ENCODE measurements around the gene SACM1L.

Gene SACM1L

DNA sequence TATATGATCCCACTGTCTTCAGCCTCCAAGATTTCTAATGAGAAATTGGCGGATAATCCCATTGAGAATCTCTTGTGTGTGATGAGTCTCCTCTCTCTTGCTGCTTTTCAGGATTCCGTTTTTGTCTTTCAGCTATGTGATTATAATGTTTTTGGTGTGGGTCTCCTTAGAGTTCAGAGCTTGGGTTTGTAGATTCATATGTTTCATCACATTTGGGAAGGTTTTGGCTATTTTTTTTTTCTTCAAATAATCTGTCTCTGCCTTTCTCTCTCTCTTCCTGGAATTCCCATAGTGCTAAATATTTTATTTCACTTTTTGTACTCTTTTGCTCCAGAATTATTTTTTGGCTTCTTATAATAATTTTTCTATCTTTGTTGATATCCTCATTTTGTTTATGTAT, 40.4 kb downstream of the SACM1L start:
- Histone ChIP-seq H3K27ac (ENCODE audit: low read depth, low read length) (no peak overlapping the region), H3K9me3 (ENCODE audit: control insufficient read depth, insufficient read depth, low read length) (no peaks in the 10 kb centered on the region), H3K4me2 (ENCODE audit: low read length) (no peak overlapping the region), H3K79me2 (ENCODE audit: control insufficient read depth, low read length) (no peaks in the 10 kb centered on the region), H3K36me3 (ENCODE audit: control insufficient read depth, low read length) (peaks cover 63% of the 10 kb centered on the region), H3F3A (ENCODE audit: control insufficient read depth, insufficient read depth) (no peaks in the 10 kb centered on the region), H3K4me1 (ENCODE audit: control insufficient read depth, low read length) (peaks cover 9% of the 10 kb centered on the region), H4K20me1 (ENCODE audit: control insufficient read depth, insufficient read depth, low read depth, low read length) (no peaks in the 10 kb centered on the region), H3K27me3 (ENCODE audit: control insufficient read depth, low read length) (no peaks in the 10 kb centered on the region), H3K4me3 (ENCODE audit: low read length) (no peak overlapping the region), H3K9me2 (replicated peaks; ENCODE audit: control insufficient read depth, low read length) (no peaks in the 10 kb centered on the region)
- no peak for TF ChIP-seq EZH2phosphoT487 (IDR thresholded peaks at IDR 0.05; ENCODE audit: borderline replicate concordance, low read length)
- no peak for TF ChIP-seq CTCF (IDR thresholded peaks at IDR 0.05; ENCODE audit: low read depth, low read length, poor library complexity, severe bottlenecking)

GRCh38 chr3:45730409-45731154, 41.4 kb downstream of the SACM1L start:
- Histone ChIP-seq H3K27me3 (ENCODE audit: control insufficient read depth, low read length) (no peaks in the 10 kb centered on the region), H3F3A (ENCODE audit: control insufficient read depth, insufficient read depth) (no peaks in the 10 kb centered on the region), H3K4me2 (ENCODE audit: low read length) (no peak overlapping the region), H4K20me1 (ENCODE audit: control insufficient read depth, insufficient read depth, low read depth, low read length) (no peaks in the 10 kb centered on the region), H3K36me3 (ENCODE audit: control insufficient read depth, low read length) (peaks cover 63% of the 10 kb centered on the region), H3K9me3 (ENCODE audit: control insufficient read depth, insufficient read depth, low read length) (no peaks in the 10 kb centered on the region), H3K4me1 (ENCODE audit: control insufficient read depth, low read length) (peaks cover 9% of the 10 kb centered on the region), H3K9me2 (replicated peaks; ENCODE audit: control insufficient read depth, low read length) (no peaks in the 10 kb centered on the region), H3K79me2 (ENCODE audit: control insufficient read depth, low read length) (no peaks in the 10 kb centered on the region), H3K27ac (ENCODE audit: low read depth, low read length) (no peak overlapping the region), H3K4me3 (ENCODE audit: low read length) (no peak overlapping the region)
- TF ChIP-seq CTCF (IDR thresholded peaks at IDR 0.05; ENCODE audit: low read depth, low read length, poor library complexity, severe bottlenecking) (no peak), EZH2phosphoT487 (IDR thresholded peaks at IDR 0.05; ENCODE audit: borderline replicate concordance, low read length) (no peak)

- Histone ChIP-seq H4K20me1 (ENCODE audit: control insufficient read depth, insufficient read depth, low read depth, low read length) (no peaks in the 10 kb centered on the region), H3K4me3 (ENCODE audit: low read length) (no peak overlapping the region), H3F3A (ENCODE audit: control insufficient read depth, insufficient read depth) (no peaks in the 10 kb centered on the region), H3K9me2 (replicated peaks; ENCODE audit: control insufficient read depth, low read length) (no peaks in the 10 kb centered on the region), H3K4me1 (ENCODE audit: control insufficient read depth, low read length) (peaks cover 8% of the 10 kb centered on the region), H3K79me2 (ENCODE audit: control insufficient read depth, low read length) (no peaks in the 10 kb centered on the region), H3K9me3 (ENCODE audit: control insufficient read depth, insufficient read depth, low read length) (no peaks in the 10 kb centered on the region), H3K4me2 (ENCODE audit: low read length) (no peak overlapping the region), H3K36me3 (ENCODE audit: control insufficient read depth, low read length) (peaks cover 85% of the 10 kb centered on the region), H3K27me3 (ENCODE audit: control insufficient read depth, low read length) (no peaks in the 10 kb centered on the region), H3K27ac (ENCODE audit: low read depth, low read length) (no peak overlapping the region)
- no peak for TF ChIP-seq EZH2phosphoT487 (IDR thresholded peaks at IDR 0.05; ENCODE audit: borderline replicate concordance, low read length)
- TF ChIP-seq CTCF (IDR thresholded peaks at IDR 0.05; ENCODE audit: low read depth, low read length, poor library complexity, severe bottlenecking), result no peak
Observed at GRCh38 chr3:45736707-45737106, 47.5 kb downstream of the SACM1L start.

Data from DOHH2 (cell line).